ENCODE data around the gene PCDH9. TPM values are rescaled to one million over a fixed set of nuclear protein-coding genes. Genes with fewer than 3 reads are reported as not detected.

Gene PCDH9
- total RNA-seq, 1 donor from 2014 or later = 10.4 TPM

DNA sequence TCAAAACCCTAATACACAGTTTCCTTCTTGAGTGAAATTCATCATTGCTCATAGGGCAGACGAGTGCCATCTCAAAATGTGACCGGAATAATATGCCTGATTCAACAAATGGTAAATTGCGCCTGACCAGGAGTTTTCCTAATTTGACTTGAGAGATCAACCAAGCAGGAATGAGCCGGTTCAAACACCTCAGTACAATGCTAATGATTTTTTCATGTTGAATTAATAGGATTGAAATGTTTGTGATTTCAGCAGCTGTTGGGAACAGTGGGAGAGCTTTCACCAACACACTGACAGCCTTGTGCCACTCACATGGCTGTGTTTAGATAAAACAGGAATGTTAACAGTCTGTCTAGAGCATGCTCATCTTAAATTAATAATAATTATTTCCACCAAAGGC is 484.8 kb downstream of the PCDH9 start:
- Mint-ChIP-seq H3K4me3 (ENCODE audit: unreplicated experiment) (no peak overlapping the region), H3K27ac (ENCODE audit: unreplicated experiment) (no peak overlapping the region), H3K9me3 (ENCODE audit: unreplicated experiment) (no peaks in the 10 kb centered on the region), H3K36me3 (ENCODE audit: low read depth, unreplicated experiment) (peaks cover 2% of the 10 kb centered on the region), H3K27me3 (ENCODE audit: low read depth, unreplicated experiment) (no peaks in the 10 kb centered on the region), H3K4me1 (ENCODE audit: low read depth, unreplicated experiment) (no peaks in the 10 kb centered on the region)
- H4K20me1 ChIP-seq (ENCODE audit: insufficient read depth, low read length) = no peaks in the 10 kb centered on the region
- H3K27me3 ChIP-seq (ENCODE audit: insufficient read depth, low read length) = no peaks in the 10 kb centered on the region
- no peaks in the 10 kb centered on the region for H3K36me3 ChIP-seq (ENCODE audit: insufficient read depth, low read length)
- no peak overlapping the region for H3K9ac ChIP-seq (ENCODE audit: low read length)
- no peak overlapping the region for H3K4me2 ChIP-seq (ENCODE audit: low read length)
- H3K9me3 ChIP-seq (ENCODE audit: insufficient read depth, low read depth, low read length) = no peaks in the 10 kb centered on the region
- no peak overlapping the region for H3K4me3 ChIP-seq (ENCODE audit: insufficient read depth, low read depth, low read length)
- no peak for FAIRE-seq
- DNase-seq (ENCODE audit: low read depth) = no peak
- H3K27ac ChIP-seq (ENCODE audit: low read depth, low read length) = no peak overlapping the region
- TF ChIP-seq, protein P1, sequence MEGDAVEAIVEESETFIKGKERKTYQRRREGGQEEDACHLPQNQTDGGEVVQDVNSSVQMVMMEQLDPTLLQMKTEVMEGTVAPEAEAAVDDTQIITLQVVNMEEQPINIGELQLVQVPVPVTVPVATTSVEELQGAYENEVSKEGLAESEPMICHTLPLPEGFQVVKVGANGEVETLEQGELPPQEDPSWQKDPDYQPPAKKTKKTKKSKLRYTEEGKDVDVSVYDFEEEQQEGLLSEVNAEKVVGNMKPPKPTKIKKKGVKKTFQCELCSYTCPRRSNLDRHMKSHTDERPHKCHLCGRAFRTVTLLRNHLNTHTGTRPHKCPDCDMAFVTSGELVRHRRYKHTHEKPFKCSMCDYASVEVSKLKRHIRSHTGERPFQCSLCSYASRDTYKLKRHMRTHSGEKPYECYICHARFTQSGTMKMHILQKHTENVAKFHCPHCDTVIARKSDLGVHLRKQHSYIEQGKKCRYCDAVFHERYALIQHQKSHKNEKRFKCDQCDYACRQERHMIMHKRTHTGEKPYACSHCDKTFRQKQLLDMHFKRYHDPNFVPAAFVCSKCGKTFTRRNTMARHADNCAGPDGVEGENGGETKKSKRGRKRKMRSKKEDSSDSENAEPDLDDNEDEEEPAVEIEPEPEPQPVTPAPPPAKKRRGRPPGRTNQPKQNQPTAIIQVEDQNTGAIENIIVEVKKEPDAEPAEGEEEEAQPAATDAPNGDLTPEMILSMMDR (IDR thresholded peaks at IDR 0.05; ENCODE audit: insufficient read depth, low read depth, low read length) = no peak
- no peak for TF ChIP-seq EZH2 (IDR thresholded peaks at IDR 0.05; ENCODE audit: insufficient read depth, low read length)
- H3K79me2 ChIP-seq (ENCODE audit: insufficient read depth, low read length) = no peaks in the 10 kb centered on the region
- no peaks in the 10 kb centered on the region for H3K4me1 ChIP-seq (ENCODE audit: insufficient read depth, low read length)
- no peak overlapping the region for H2AFZ ChIP-seq (ENCODE audit: low read depth, low read length)

DNA sequence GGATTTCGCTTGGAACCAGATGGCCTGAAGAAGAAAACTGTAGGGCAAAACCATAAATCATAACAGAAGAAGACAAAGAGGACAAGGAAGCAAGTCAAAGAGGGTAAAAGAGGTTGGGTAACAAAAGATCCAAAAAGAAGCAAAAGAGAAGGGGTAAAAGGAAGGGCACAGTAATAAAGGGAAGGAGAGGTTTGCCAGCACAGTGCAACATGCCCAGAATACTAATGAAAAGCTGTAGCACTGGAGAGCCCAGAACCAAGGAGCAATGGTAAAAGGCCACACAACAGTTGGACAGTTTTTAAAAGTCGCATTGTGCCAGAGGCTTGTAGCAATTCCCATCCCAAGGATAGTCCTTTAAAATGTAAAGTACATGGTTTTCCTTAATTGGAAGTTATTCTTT is 506.6 kb downstream of the PCDH9 start:
- Histone ChIP-seq H4K20me1 (ENCODE audit: insufficient read depth, low read length) (no peaks in the 10 kb centered on the region), H3K9me3 (ENCODE audit: insufficient read depth, low read depth, low read length) (no peaks in the 10 kb centered on the region), H3K4me2 (ENCODE audit: low read length) (no peak overlapping the region), H3K9ac (ENCODE audit: low read length) (no peak overlapping the region), H3K4me3 (ENCODE audit: insufficient read depth, low read depth, low read length) (no peak overlapping the region), H3K36me3 (ENCODE audit: insufficient read depth, low read length) (no peaks in the 10 kb centered on the region), H3K4me1 (ENCODE audit: insufficient read depth, low read length) (no peaks in the 10 kb centered on the region), H3K27ac (ENCODE audit: low read depth, low read length) (no peak overlapping the region), H3K27me3 (ENCODE audit: insufficient read depth, low read length) (no peaks in the 10 kb centered on the region), H2AFZ (ENCODE audit: low read depth, low read length) (no peak overlapping the region), H3K79me2 (ENCODE audit: insufficient read depth, low read length) (no peaks in the 10 kb centered on the region)
- H3K4me1 Mint-ChIP-seq (ENCODE audit: low read depth, unreplicated experiment) = no peaks in the 10 kb centered on the region
- no peaks in the 10 kb centered on the region for H3K27me3 Mint-ChIP-seq (ENCODE audit: low read depth, unreplicated experiment)
- H3K36me3 Mint-ChIP-seq (ENCODE audit: low read depth, unreplicated experiment) = no peaks in the 10 kb centered on the region
- no peak overlapping the region for H3K27ac Mint-ChIP-seq (ENCODE audit: unreplicated experiment)
- DNase-seq (ENCODE audit: low read depth) = no peak
- H3K9me3 Mint-ChIP-seq (ENCODE audit: unreplicated experiment) = no peaks in the 10 kb centered on the region
- TF ChIP-seq, protein P1 (IDR thresholded peaks at IDR 0.05; ENCODE audit: insufficient read depth, low read depth, low read length) = no peak
- no peak for TF ChIP-seq EZH2 (IDR thresholded peaks at IDR 0.05; ENCODE audit: insufficient read depth, low read length)
- H3K4me3 Mint-ChIP-seq (ENCODE audit: unreplicated experiment) = no peak overlapping the region
- FAIRE-seq = no peak

DNA sequence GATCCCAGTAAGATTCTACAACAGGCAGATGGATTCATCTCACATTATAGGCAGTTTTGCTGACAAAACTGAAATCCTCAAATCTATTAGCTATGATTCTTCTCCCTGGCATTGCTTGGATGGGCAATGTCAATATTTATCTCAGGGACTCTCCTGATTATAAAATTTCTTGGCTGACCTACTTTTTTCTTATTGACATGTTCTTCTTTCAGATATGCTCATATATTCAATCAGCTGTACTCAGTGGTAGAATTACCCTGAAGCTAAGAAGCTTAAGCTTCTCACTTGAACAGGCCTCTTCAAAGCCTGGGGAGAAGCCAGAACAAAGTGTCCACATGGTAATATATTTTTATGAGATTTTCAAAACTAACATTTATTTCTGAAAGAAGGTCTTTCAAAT is 513.6 kb downstream of the PCDH9 start:
- no peak overlapping the region for H3K27ac Mint-ChIP-seq (ENCODE audit: unreplicated experiment)
- no peak overlapping the region for H3K4me2 ChIP-seq (ENCODE audit: low read length)
- no peaks in the 10 kb centered on the region for H3K4me1 ChIP-seq (ENCODE audit: insufficient read depth, low read length)
- H3K36me3 ChIP-seq (ENCODE audit: insufficient read depth, low read length) = no peaks in the 10 kb centered on the region
- no peak for DNase-seq (ENCODE audit: low read depth)
- no peak overlapping the region for H2AFZ ChIP-seq (ENCODE audit: low read depth, low read length)
- no peaks in the 10 kb centered on the region for H3K36me3 Mint-ChIP-seq (ENCODE audit: low read depth, unreplicated experiment)
- H3K9ac ChIP-seq (ENCODE audit: low read length) = no peak overlapping the region
- no peaks in the 10 kb centered on the region for H3K4me1 Mint-ChIP-seq (ENCODE audit: low read depth, unreplicated experiment)
- H3K9me3 Mint-ChIP-seq (ENCODE audit: unreplicated experiment) = no peaks in the 10 kb centered on the region
- H3K27ac ChIP-seq (ENCODE audit: low read depth, low read length) = no peak overlapping the region
- H3K4me3 Mint-ChIP-seq (ENCODE audit: unreplicated experiment) = no peak overlapping the region
- FAIRE-seq = no peak
- TF ChIP-seq, protein P1 (IDR thresholded peaks at IDR 0.05; ENCODE audit: insufficient read depth, low read depth, low read length) = no peak
- TF ChIP-seq EZH2 (IDR thresholded peaks at IDR 0.05; ENCODE audit: insufficient read depth, low read length) = no peak
- H3K9me3 ChIP-seq (ENCODE audit: insufficient read depth, low read depth, low read length) = no peaks in the 10 kb centered on the region
- H3K79me2 ChIP-seq (ENCODE audit: insufficient read depth, low read length) = no peaks in the 10 kb centered on the region
- no peaks in the 10 kb centered on the region for H4K20me1 ChIP-seq (ENCODE audit: insufficient read depth, low read length)
- no peaks in the 10 kb centered on the region for H3K27me3 Mint-ChIP-seq (ENCODE audit: low read depth, unreplicated experiment)
- H3K27me3 ChIP-seq (ENCODE audit: insufficient read depth, low read length) = no peaks in the 10 kb centered on the region
- H3K4me3 ChIP-seq (ENCODE audit: insufficient read depth, low read depth, low read length) = no peak overlapping the region

Measured in astrocyte (in vitro differentiated cells and primary cell).